OCI-LY1 (cell line): ENCODE data around the gene ADAMTS9.

ENCODE experiments used
- H2AFZ ChIP-seq: fragments of 200-600 bp; sonication (generic), shearing (Covaris generic); 2 replicates; pipeline ENCODE4 v1.6.0; 2014; ENCODE audit warnings: antibody characterized with exemption, mild to moderate bottlenecking, low read length
- H3F3A ChIP-seq: fragments of 200-600 bp; sonication (generic), shearing (Covaris generic); 2 replicates; pipeline ENCODE4 v1.6.0; 2014; ENCODE audit warnings: mild to moderate bottlenecking, antibody characterized with exemption, low read length, moderate library complexity; ENCODE audit not compliant: insufficient read depth
- H3K27ac ChIP-seq: fragments of 200-600 bp; sonication (generic); 2 replicates; pipeline ENCODE4 v1.5.1; 2014; ENCODE audit warnings: low read length, mixed run types, mild to moderate bottlenecking, low read depth; ENCODE audit not compliant: poor library complexity, severe bottlenecking
- H3K27me3 ChIP-seq: fragments of 200-600 bp; sonication (generic); 2 replicates; pipeline ENCODE4 v1.6.0; 2014; ENCODE audit warnings: antibody characterized with exemption, mild to moderate bottlenecking, low read length, moderate library complexity; ENCODE audit not compliant: insufficient read depth
- H3K36me3 ChIP-seq: fragments of 200-600 bp; sonication (generic); 2 replicates; pipeline ENCODE4 v1.6.1; 2014; ENCODE audit warnings: mild to moderate bottlenecking, antibody characterized with exemption, low read length, moderate library complexity, mixed read lengths; ENCODE audit not compliant: insufficient read depth
- H3K4me1 ChIP-seq: fragments of 200-600 bp; sonication (generic); 2 replicates; pipeline ENCODE4 v1.5.1; 2014; ENCODE audit warnings: mild to moderate bottlenecking, low read length, moderate library complexity; ENCODE audit not compliant: insufficient read depth, severe bottlenecking
- H3K4me2 ChIP-seq: fragments of 200-600 bp; sonication (generic), shearing (Covaris generic); 2 replicates; pipeline ENCODE4 v1.6.1; 2014; ENCODE audit warnings: low read length
- H3K4me3 ChIP-seq: fragments of 200-600 bp; sonication (generic); 2 replicates; pipeline ENCODE4 v1.5.1; 2014; ENCODE audit warnings: low read length, low read depth, mild to moderate bottlenecking, mixed read lengths; ENCODE audit not compliant: poor library complexity, severe bottlenecking
- H3K79me2 ChIP-seq: fragments of 200-600 bp; shearing (Covaris generic); 2 replicates; pipeline ENCODE4 v1.6.1; 2016; ENCODE audit warnings: mixed run types, low read length, mixed read lengths; ENCODE audit not compliant: insufficient read depth
- H3K9ac ChIP-seq: fragments of 200-600 bp; sonication (generic), shearing (Covaris generic); 2 replicates; pipeline ENCODE4 v1.6.1; 2014; ENCODE audit warnings: mild to moderate bottlenecking, low read length, mixed read lengths
- H3K9me2 ChIP-seq: fragments of 200-600 bp; sonication (generic), shearing (Covaris generic); 2 replicates; pipeline ENCODE4 v1.6.1; 2014; ENCODE audit warnings: low read depth, mild to moderate bottlenecking, low read length, mixed read lengths
- H3K9me3 ChIP-seq: fragments of 200-600 bp; shearing (Covaris generic); 2 replicates; pipeline ENCODE4 v1.6.1; 2014; ENCODE audit warnings: low read length, mixed read lengths
- H4K20me1 ChIP-seq: fragments of 200-600 bp; sonication (generic), shearing (Covaris generic); 2 replicates; pipeline ENCODE4 v1.6.0; 2016; ENCODE audit warnings: mild to moderate bottlenecking, low read length; ENCODE audit not compliant: insufficient read depth
- EZH2 ChIP-seq: fragments of 200-600 bp; sonication (generic), shearing (Covaris generic); IDR thresholded peaks from 2 replicates; pipeline ENCODE4 v1.8.0; 2017; ENCODE audit warnings: borderline replicate concordance, mixed run types, mild to moderate bottlenecking, antibody characterized with exemption, low read length, moderate library complexity, mixed read lengths
- TF ChIP-seq, protein P1 (sequence below): fragments of 200-600 bp; sonication (generic), shearing (Covaris generic); IDR thresholded peaks from 2 replicates; pipeline ENCODE4 v1.5.1; 2017; ENCODE audit warnings: mild to moderate bottlenecking, antibody characterized with exemption, low read length, moderate library complexity, mixed read lengths

Gene ADAMTS9

DNA sequence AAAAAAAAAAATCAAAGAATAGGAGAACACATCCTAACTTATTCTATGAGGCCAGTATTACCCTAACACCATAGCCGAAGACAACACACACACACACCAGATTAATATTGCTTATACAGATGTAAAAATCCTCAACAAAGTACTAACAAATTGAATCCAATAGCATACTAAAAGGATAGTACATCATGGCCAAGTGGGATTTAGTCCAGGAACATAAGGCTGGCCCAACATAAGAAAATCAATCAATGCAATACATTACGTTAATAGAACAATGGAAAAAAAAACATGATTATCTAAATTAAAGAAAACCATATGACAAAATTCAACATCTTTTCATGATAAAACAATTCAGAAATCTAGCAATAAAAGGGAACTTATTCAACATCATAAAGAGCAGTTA is 79.1 kb downstream of the ADAMTS9 start:
- Histone ChIP-seq H3K79me2 (no peaks in the 10 kb centered on the region), H3K9me2 (no peaks in the 10 kb centered on the region), H3K27ac (no peak overlapping the region), H4K20me1 (no peaks in the 10 kb centered on the region), H2AFZ (no peak overlapping the region), H3K9ac (no peak overlapping the region), H3K36me3 (no peaks in the 10 kb centered on the region), H3K4me3 (no peak overlapping the region), H3K4me1 (no peaks in the 10 kb centered on the region), H3F3A (no peaks in the 10 kb centered on the region), H3K27me3 (no peaks in the 10 kb centered on the region), H3K4me2 (no peak overlapping the region), H3K9me3 (no peaks in the 10 kb centered on the region)
- no peak for TF ChIP-seq EZH2
- TF ChIP-seq, protein P1, sequence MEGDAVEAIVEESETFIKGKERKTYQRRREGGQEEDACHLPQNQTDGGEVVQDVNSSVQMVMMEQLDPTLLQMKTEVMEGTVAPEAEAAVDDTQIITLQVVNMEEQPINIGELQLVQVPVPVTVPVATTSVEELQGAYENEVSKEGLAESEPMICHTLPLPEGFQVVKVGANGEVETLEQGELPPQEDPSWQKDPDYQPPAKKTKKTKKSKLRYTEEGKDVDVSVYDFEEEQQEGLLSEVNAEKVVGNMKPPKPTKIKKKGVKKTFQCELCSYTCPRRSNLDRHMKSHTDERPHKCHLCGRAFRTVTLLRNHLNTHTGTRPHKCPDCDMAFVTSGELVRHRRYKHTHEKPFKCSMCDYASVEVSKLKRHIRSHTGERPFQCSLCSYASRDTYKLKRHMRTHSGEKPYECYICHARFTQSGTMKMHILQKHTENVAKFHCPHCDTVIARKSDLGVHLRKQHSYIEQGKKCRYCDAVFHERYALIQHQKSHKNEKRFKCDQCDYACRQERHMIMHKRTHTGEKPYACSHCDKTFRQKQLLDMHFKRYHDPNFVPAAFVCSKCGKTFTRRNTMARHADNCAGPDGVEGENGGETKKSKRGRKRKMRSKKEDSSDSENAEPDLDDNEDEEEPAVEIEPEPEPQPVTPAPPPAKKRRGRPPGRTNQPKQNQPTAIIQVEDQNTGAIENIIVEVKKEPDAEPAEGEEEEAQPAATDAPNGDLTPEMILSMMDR: no peak

- H3K27me3 ChIP-seq: no peaks in the 10 kb centered on the region
- no peaks in the 10 kb centered on the region for H3F3A ChIP-seq
- no peak overlapping the region for H3K9ac ChIP-seq
- no peaks in the 10 kb centered on the region for H3K4me1 ChIP-seq
- H3K9me2 ChIP-seq: no peaks in the 10 kb centered on the region
- no peaks in the 10 kb centered on the region for H3K36me3 ChIP-seq
- TF ChIP-seq, protein P1: no peak
- no peak for TF ChIP-seq EZH2
- no peak overlapping the region for H3K4me2 ChIP-seq
- no peaks in the 10 kb centered on the region for H3K9me3 ChIP-seq
- no peaks in the 10 kb centered on the region for H3K79me2 ChIP-seq
- no peak overlapping the region for H3K4me3 ChIP-seq
- no peak overlapping the region for H2AFZ ChIP-seq
- no peaks in the 10 kb centered on the region for H4K20me1 ChIP-seq
- no peak overlapping the region for H3K27ac ChIP-seq
Observed at GRCh38 chr3:64607032-64607551, 80.7 kb downstream of the ADAMTS9 start.

DNA sequence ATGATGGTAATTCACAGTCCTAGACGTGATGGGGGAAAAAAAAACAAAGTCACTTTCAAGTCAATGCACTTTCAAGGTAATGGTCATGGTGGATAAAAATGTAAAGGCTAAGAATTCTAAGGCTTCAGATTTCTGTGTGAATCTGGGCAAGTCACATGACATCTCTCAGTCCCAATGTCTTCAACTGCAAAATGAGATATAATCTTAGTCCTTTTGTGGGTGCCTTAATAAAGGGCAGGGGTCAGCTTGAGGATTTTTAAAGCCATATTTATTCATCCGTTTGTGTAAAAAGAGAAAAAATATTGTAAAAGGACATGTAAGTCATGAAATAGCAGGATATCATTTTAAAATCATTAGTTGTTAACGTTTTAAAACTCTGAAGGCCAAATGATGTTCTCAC is 83.5 kb downstream of the ADAMTS9 start:
- Histone ChIP-seq H3K27ac (no peak overlapping the region), H3F3A (no peaks in the 10 kb centered on the region), H3K9ac (no peak overlapping the region), H3K36me3 (no peaks in the 10 kb centered on the region), H3K9me2 (no peaks in the 10 kb centered on the region), H3K27me3 (no peaks in the 10 kb centered on the region), H3K4me3 (no peak overlapping the region), H4K20me1 (no peaks in the 10 kb centered on the region), H3K79me2 (no peaks in the 10 kb centered on the region), H3K9me3 (no peaks in the 10 kb centered on the region), H3K4me2 (no peak overlapping the region), H2AFZ (no peak overlapping the region), H3K4me1 (no peaks in the 10 kb centered on the region)
- TF ChIP-seq EZH2: no peak
- TF ChIP-seq, protein P1: no peak
